ENCODE data around the gene SMURF1.

The SMURF1 gene

GRCh38 chr7:99156649-99157048 is 12.7 kb upstream of the SMURF1 start:
- Histone ChIP-seq H3K4me3 (ENCODE audit: low read length in 2 of 2) (no peak overlapping the region), H3K23ac (ENCODE audit: low read depth, low read length, poor library complexity) (no peak overlapping the region), H3K4ac (ENCODE audit: low read length) (no peak overlapping the region), H3K9ac (ENCODE audit: low read depth, low read length, poor library complexity) (no peak overlapping the region), H3K27me3 (ENCODE audit: control insufficient read depth in 3 of 3, insufficient read depth in 3 of 3, low read depth in 1 of 3, low read length in 3 of 3) (no peaks in the 10 kb centered on the region), H4K91ac (ENCODE audit: low read depth, low read length, poor library complexity) (no peak overlapping the region), H2AK5ac (ENCODE audit: low read depth, low read length) (no peak overlapping the region), H2BK120ac (ENCODE audit: low read depth, low read length) (no peak overlapping the region), H2AFZ (ENCODE audit: low read length) (no peak overlapping the region), H3K27ac (replicated peaks; ENCODE audit: low read length) (no peak overlapping the region), H2BK5ac (ENCODE audit: low read length) (no peak overlapping the region), H3K18ac (ENCODE audit: low read length) (no peak overlapping the region), H2BK12ac (ENCODE audit: low read length) (no peak overlapping the region), H3K36me3 (replicated peaks in 1 of 2; ENCODE audit: control insufficient read depth in 2 of 2, insufficient read depth in 2 of 2, low read length in 2 of 2) (no peaks in the 10 kb centered on the region), H4K8ac (ENCODE audit: low read depth, low read length) (no peak overlapping the region), H2BK15ac (ENCODE audit: low read length) (no peak overlapping the region), H3K9me3 (replicated peaks in 1 of 2; ENCODE audit: control insufficient read depth in 2 of 2, insufficient read depth in 1 of 2, low read depth in 1 of 2, low read length in 2 of 2) (no peaks in the 10 kb centered on the region), H3K79me1 (ENCODE audit: low read depth, low read length) (no peaks in the 10 kb centered on the region), H3K14ac (ENCODE audit: low read length) (no peak overlapping the region), H3K4me1 (ENCODE audit: control insufficient read depth in 2 of 2, insufficient read depth in 1 of 2, low read depth in 1 of 2, low read length in 2 of 2) (no peaks in the 10 kb centered on the region), H3K4me2 (ENCODE audit: insufficient read depth, low read length, poor library complexity, severe bottlenecking) (no peak overlapping the region)
- no peak for DNase-seq (ENCODE audit: low spot score)

- H3K14ac ChIP-seq (ENCODE audit: low read length): no peak overlapping the region
- no peak overlapping the region for H3K4me3 ChIP-seq (ENCODE audit: low read length in 2 of 2)
- no peak overlapping the region for H3K4ac ChIP-seq (ENCODE audit: low read length)
- H2BK5ac ChIP-seq (ENCODE audit: low read length): no peak overlapping the region
- H3K36me3 ChIP-seq (replicated peaks in 1 of 2; ENCODE audit: control insufficient read depth in 2 of 2, insufficient read depth in 2 of 2, low read length in 2 of 2): no peaks in the 10 kb centered on the region
- H4K91ac ChIP-seq (ENCODE audit: low read depth, low read length, poor library complexity): no peak overlapping the region
- no peak overlapping the region for H2AK5ac ChIP-seq (ENCODE audit: low read depth, low read length)
- H3K4me1 ChIP-seq (ENCODE audit: control insufficient read depth in 2 of 2, insufficient read depth in 1 of 2, low read depth in 1 of 2, low read length in 2 of 2): no peaks in the 10 kb centered on the region
- H2BK12ac ChIP-seq (ENCODE audit: low read length): no peak overlapping the region
- no peak overlapping the region for H3K27ac ChIP-seq (replicated peaks; ENCODE audit: low read length)
- H2BK120ac ChIP-seq (ENCODE audit: low read depth, low read length): no peak overlapping the region
- H3K9ac ChIP-seq (ENCODE audit: low read depth, low read length, poor library complexity): no peak overlapping the region
- WGBS, 2 donors (ENCODE audit: extremely low coverage in 2 of 2, insufficient read length in 2 of 2, insufficient replicate concordance in 1 of 2): no CpG with 5 or more reads among the region's 1 CpG
- H3K18ac ChIP-seq (ENCODE audit: low read length): no peak overlapping the region
- H3K79me1 ChIP-seq (ENCODE audit: low read depth, low read length): no peaks in the 10 kb centered on the region
- H4K8ac ChIP-seq (ENCODE audit: low read depth, low read length): no peak overlapping the region
- no peak for DNase-seq (ENCODE audit: low spot score)
- no peak overlapping the region for H3K4me2 ChIP-seq (ENCODE audit: insufficient read depth, low read length, poor library complexity, severe bottlenecking)
- H3K9me3 ChIP-seq (replicated peaks in 1 of 2; ENCODE audit: control insufficient read depth in 2 of 2, insufficient read depth in 1 of 2, low read depth in 1 of 2, low read length in 2 of 2): no peaks in the 10 kb centered on the region
- H2BK15ac ChIP-seq (ENCODE audit: low read length): no peak overlapping the region
- no peaks in the 10 kb centered on the region for H3K27me3 ChIP-seq (ENCODE audit: control insufficient read depth in 3 of 3, insufficient read depth in 3 of 3, low read depth in 1 of 3, low read length in 3 of 3)
- no peak overlapping the region for H2AFZ ChIP-seq (ENCODE audit: low read length)
- H3K23ac ChIP-seq (ENCODE audit: low read depth, low read length, poor library complexity): no peak overlapping the region
Measured at GRCh38 chr7:99155211-99155610, 11.3 kb upstream of the SMURF1 start.

- H3K36me3 ChIP-seq (replicated peaks in 1 of 2; ENCODE audit: control insufficient read depth in 2 of 2, insufficient read depth in 2 of 2, low read length in 2 of 2): peaks cover 0 to under 1% of the 10 kb centered on the region in 2 donors
- no peak overlapping the region for H2AK5ac ChIP-seq (ENCODE audit: low read depth, low read length)
- H4K8ac ChIP-seq (ENCODE audit: low read depth, low read length): no peak overlapping the region
- no peak overlapping the region for H3K9ac ChIP-seq (ENCODE audit: low read depth, low read length, poor library complexity)
- no peak overlapping the region for H2BK12ac ChIP-seq (ENCODE audit: low read length)
- H3K4ac ChIP-seq (ENCODE audit: low read length): no peak overlapping the region
- H3K23ac ChIP-seq (ENCODE audit: low read depth, low read length, poor library complexity): no peak overlapping the region
- H3K79me1 ChIP-seq (ENCODE audit: low read depth, low read length): no peaks in the 10 kb centered on the region
- peaks cover 3% of the 10 kb centered on the region in 2 donors for H3K4me1 ChIP-seq (ENCODE audit: control insufficient read depth in 2 of 2, insufficient read depth in 1 of 2, low read depth in 1 of 2, low read length in 2 of 2)
- no peak overlapping the region for H3K18ac ChIP-seq (ENCODE audit: low read length)
- H4K91ac ChIP-seq (ENCODE audit: low read depth, low read length, poor library complexity): no peak overlapping the region
- H2BK5ac ChIP-seq (ENCODE audit: low read length): no peak overlapping the region
- H3K27ac ChIP-seq (replicated peaks; ENCODE audit: low read length): no peak overlapping the region
- no peaks in the 10 kb centered on the region for H3K9me3 ChIP-seq (replicated peaks in 1 of 2; ENCODE audit: control insufficient read depth in 2 of 2, insufficient read depth in 1 of 2, low read depth in 1 of 2, low read length in 2 of 2)
- no peak overlapping the region for H2BK15ac ChIP-seq (ENCODE audit: low read length)
- no peak overlapping the region for H3K14ac ChIP-seq (ENCODE audit: low read length)
- H3K4me3 ChIP-seq (ENCODE audit: low read length in 2 of 2): no peak overlapping the region
- H3K4me2 ChIP-seq (ENCODE audit: insufficient read depth, low read length, poor library complexity, severe bottlenecking): no peak overlapping the region
- WGBS, 2 donors (ENCODE audit: extremely low coverage in 2 of 2, insufficient read length in 2 of 2, insufficient replicate concordance in 1 of 2): no CpG with 5 or more reads among the region's 4 CpGs
- H2BK120ac ChIP-seq (ENCODE audit: low read depth, low read length): no peak overlapping the region
- DNase-seq (ENCODE audit: low spot score): no peak
- no peaks in the 10 kb centered on the region for H3K27me3 ChIP-seq (ENCODE audit: control insufficient read depth in 3 of 3, insufficient read depth in 3 of 3, low read depth in 1 of 3, low read length in 3 of 3)
- H2AFZ ChIP-seq (ENCODE audit: low read length): no peak overlapping the region
Measured at GRCh38 chr7:99146979-99147378, 3.1 kb upstream of the SMURF1 start.

GRCh38 chr7:99143521-99143852 is 421 bp downstream of the SMURF1 start:
- no peak for DNase-seq (ENCODE audit: low spot score)
- H3K4me1 ChIP-seq (ENCODE audit: control insufficient read depth in 2 of 2, insufficient read depth in 1 of 2, low read depth in 1 of 2, low read length in 2 of 2): peaks cover 8% of the 10 kb centered on the region in 2 donors
- H3K23ac ChIP-seq (ENCODE audit: low read depth, low read length, poor library complexity): peak overlapping the region; percentile 94
- H2AFZ ChIP-seq (ENCODE audit: low read length): peak overlapping the region; percentile 89
- peak overlapping the region; percentile 47 for H2BK120ac ChIP-seq (ENCODE audit: low read depth, low read length)
- peak overlapping the region; percentile 82 for H3K14ac ChIP-seq (ENCODE audit: low read length)
- no peak overlapping the region for H4K8ac ChIP-seq (ENCODE audit: low read depth, low read length)
- H3K79me1 ChIP-seq (ENCODE audit: low read depth, low read length): no peaks in the 10 kb centered on the region
- peak overlapping the region; percentile 66 for H3K4ac ChIP-seq (ENCODE audit: low read length)
- H2AK5ac ChIP-seq (ENCODE audit: low read depth, low read length): no peak overlapping the region
- H3K27me3 ChIP-seq (ENCODE audit: control insufficient read depth in 3 of 3, insufficient read depth in 3 of 3, low read depth in 1 of 3, low read length in 3 of 3): no peaks in the 10 kb centered on the region
- peak overlapping the region; percentile 95 for H2BK5ac ChIP-seq (ENCODE audit: low read length)
- peak overlapping the region; percentile 94 for H3K9ac ChIP-seq (ENCODE audit: low read depth, low read length, poor library complexity)
- peak overlapping the region; percentile 82 for H3K27ac ChIP-seq (replicated peaks; ENCODE audit: low read length)
- H3K18ac ChIP-seq (ENCODE audit: low read length): peak overlapping the region; percentile 97
- H4K91ac ChIP-seq (ENCODE audit: low read depth, low read length, poor library complexity): no peak overlapping the region
- H3K4me3 ChIP-seq (ENCODE audit: low read length in 2 of 2): peak overlapping the region; percentile 65 to 86
- WGBS, 2 donors (ENCODE audit: extremely low coverage in 2 of 2, insufficient read length in 2 of 2, insufficient replicate concordance in 1 of 2): no CpG with 5 or more reads among the region's 46 CpGs
- no peaks in the 10 kb centered on the region for H3K9me3 ChIP-seq (replicated peaks in 1 of 2; ENCODE audit: control insufficient read depth in 2 of 2, insufficient read depth in 1 of 2, low read depth in 1 of 2, low read length in 2 of 2)
- H3K4me2 ChIP-seq (ENCODE audit: insufficient read depth, low read length, poor library complexity, severe bottlenecking): peak overlapping the region; percentile 40
- H3K36me3 ChIP-seq (replicated peaks in 1 of 2; ENCODE audit: control insufficient read depth in 2 of 2, insufficient read depth in 2 of 2, low read length in 2 of 2): peaks cover 0 to 9% of the 10 kb centered on the region in 2 donors
- no peak overlapping the region for H2BK15ac ChIP-seq (ENCODE audit: low read length)
- H2BK12ac ChIP-seq (ENCODE audit: low read length): no peak overlapping the region
